Panc1 (cell line): ENCODE results near the gene CCAR1. TPM values are rescaled to one million over a fixed set of nuclear protein-coding genes. Genes with fewer than 3 reads are reported as not detected.

ENCODE experiments used
- ATAC-seq: fragments of 200-7000 bp; cut with Tn5 transposase; 2 replicates; pipeline ENCODE4 v1.9.1; 2020; ENCODE audit warnings: mild to moderate bottlenecking, moderate library complexity
- BruUV-seq: library from RNA; stranded (reverse); fragments of 400-500 nt; replicated peaks from 2 replicates; lab custom pipeline; 2021; lab: Mats Ljungman, UMichigan
- CTCF ChIA-PET: fragments of 300-600 bp; sonication (Branson Sonifier 250); formaldehyde crosslinking; loops from one replicate; lab custom pipeline; 2022; ENCODE audit warnings: antibody characterized with exemption; lab: Charles Lee
- POLR2A ChIA-PET: fragments of 300-600 bp; sonication (Branson Sonifier 250); formaldehyde crosslinking; loops from one replicate; lab custom pipeline; 2022; ENCODE audit warnings: antibody characterized with exemption; lab: Charles Lee
- DNase-seq: peaks from one replicate; pipeline ENCODE4 v3.0.0-alpha.2; 2010; ENCODE audit warnings: low read depth, low spot score
- H3K27ac ChIP-seq: 2 replicates; pipeline ENCODE4 v1.5.1; 2011; ENCODE audit warnings: mild to moderate bottlenecking, low read length, inconsistent platforms
- H3K27me3 ChIP-seq: fragments of 200-500 bp; sonication (Bioruptor generic); 2 replicates; pipeline ENCODE4 v1.6.0; 2014; ENCODE audit warnings: low read length, inconsistent platforms; ENCODE audit not compliant: control insufficient read depth, insufficient read depth
- H3K36me3 ChIP-seq: fragments of 200-500 bp; sonication (Bioruptor generic); 2 replicates; pipeline ENCODE4 v1.5.1; 2014; ENCODE audit warnings: inconsistent platforms, mild to moderate bottlenecking, low read length, moderate library complexity; ENCODE audit not compliant: control insufficient read depth, insufficient read depth
- H3K4me1 ChIP-seq: 2 replicates; pipeline ENCODE4 v1.5.1; 2011; ENCODE audit warnings: inconsistent platforms, mild to moderate bottlenecking, low read length, moderate library complexity; ENCODE audit not compliant: control insufficient read depth, insufficient read depth
- H3K4me3 ChIP-seq, 2 experiments: 2 replicates each; pipeline ENCODE4 v1.5.1; 2011 to 2012; ENCODE audit warnings: low read depth in 2 of 2, low read length in 2 of 2, mild to moderate bottlenecking in 2 of 2, inconsistent platforms in 1 of 2, moderate library complexity in 1 of 2
- H3K9me3 ChIP-seq: fragments of 200-500 bp; sonication (Bioruptor generic); 2 replicates; pipeline ENCODE4 v1.5.1; 2014; ENCODE audit warnings: low read depth, mild to moderate bottlenecking, inconsistent platforms, low read length, moderate library complexity; ENCODE audit not compliant: control insufficient read depth, insufficient read depth
- POLR2AphosphoS5 ChIP-seq: IDR thresholded peaks from 2 replicates; pipeline ENCODE4 v1.6.1; 2012; ENCODE audit warnings: mild to moderate bottlenecking, low read depth, low read length, moderate library complexity
- REST ChIP-seq, 2 experiments: IDR thresholded peaks; 2 replicates each; pipeline ENCODE4 v1.6.1; 2011 to 2012; ENCODE audit warnings: low read depth in 2 of 2, control low read depth in 1 of 2, low read length in 1 of 2, mild to moderate bottlenecking in 1 of 2, moderate library complexity in 1 of 2; ENCODE audit not compliant: insufficient read depth in 1 of 2
- SIN3A ChIP-seq: IDR thresholded peaks from 2 replicates; pipeline ENCODE4 v1.6.1; 2012; ENCODE audit warnings: low read depth, mild to moderate bottlenecking, low read length, moderate library complexity, borderline replicate concordance; ENCODE audit not compliant: insufficient read depth
- TCF7L2 ChIP-seq: IDR thresholded peaks from 2 replicates; pipeline ENCODE4 v1.6.1; 2011; ENCODE audit warnings: mild to moderate bottlenecking, low read depth, low read length, inconsistent platforms
- in situ Hi-C: cut with HindIII; loops from 2 replicates; pipeline ENCODE4 v1.10.0; 2016; ENCODE audit warnings: low sequenced_read_pairs, low pct_unique_long_range_greater_than_20kb
- intact Hi-C: fragments of 100-400 bp; cut with micrococcal nuclease; formaldehyde crosslinking; loops from one replicate; pipeline ENCODE4 v1.10.0; 2022; ENCODE audit not compliant: unreplicated experiment
- total RNA-seq: library from RNA; stranded (reverse); gene quantifications from one replicate; pipeline ENCODE4 v1.2.1, GENCODE V29; 2021; ENCODE audit not compliant: unreplicated experiment
- TF ChIP-seq, protein P1 (sequence below): fragments of 450-650 bp; IDR thresholded peaks from 2 replicates; pipeline ENCODE4 v1.5.1; 2017; ENCODE audit warnings: mild to moderate bottlenecking

Gene CCAR1
- total RNA-seq, 1 experiment from 2014 or later = 102 TPM

DNA sequence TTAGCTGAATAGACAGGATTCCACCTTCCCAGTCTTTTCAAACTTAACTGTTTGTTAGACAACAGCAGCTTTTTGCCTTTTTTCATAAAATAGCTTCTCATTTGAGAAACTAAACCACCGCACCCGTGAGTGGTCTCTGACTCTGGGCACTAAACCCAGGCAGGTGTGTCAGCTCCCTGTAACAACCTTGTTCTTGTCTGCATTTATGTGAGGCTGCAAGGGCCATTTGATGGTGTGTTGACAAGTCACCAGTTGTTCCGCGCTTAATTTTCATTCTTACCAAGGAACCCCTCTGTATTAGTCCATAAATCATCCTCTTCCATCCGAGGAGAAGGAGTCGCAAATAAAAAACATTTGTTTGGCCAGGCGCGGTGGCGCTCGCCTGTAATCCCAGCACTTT, 107.8 kb downstream of the CCAR1 start:
- ChIA-PET POLR2A (no interaction called here), CTCF (interaction anchor here (0.6 kb wide), 1 partner anchor 278 kb away, joined by 3 read pairs; no protein-coding TSS in a partner anchor)
- in situ Hi-C loops = no loop called here

GRCh38 chr10:68829521-68829920, 108.5 kb downstream of the CCAR1 start:
- in situ Hi-C loops = no loop called here
- Histone ChIP-seq H3K4me3 (no peak overlapping the region), H3K4me1 (peaks cover 7% of the 10 kb centered on the region; the same call in 1 of the 2 replicates), H3K27ac (no peak overlapping the region), H3K36me3 (no peaks in the 10 kb centered on the region), H3K27me3 (no peaks in the 10 kb centered on the region), H3K9me3 (no peaks in the 10 kb centered on the region)
- intact Hi-C loops = no loop called here
- BruUV-seq = no TSS peak
- ChIA-PET CTCF (no interaction called here), POLR2A (interaction anchor here (0.6 to 0.7 kb wide), 2 partner anchors 18 to 34 kb away, joined by 3 to 6 read pairs; no protein-coding TSS in a partner anchor)
- no peak for ATAC-seq
- TF ChIP-seq REST (IDR thresholded peaks at IDR 0.05; ENCODE audit: insufficient read depth in 1 of 2, low read depth in 2 of 2, low read length in 1 of 2) (no peak), TCF7L2 (no peak), SIN3A (no peak), POLR2AphosphoS5 (no peak)
- TF ChIP-seq, protein P1, sequence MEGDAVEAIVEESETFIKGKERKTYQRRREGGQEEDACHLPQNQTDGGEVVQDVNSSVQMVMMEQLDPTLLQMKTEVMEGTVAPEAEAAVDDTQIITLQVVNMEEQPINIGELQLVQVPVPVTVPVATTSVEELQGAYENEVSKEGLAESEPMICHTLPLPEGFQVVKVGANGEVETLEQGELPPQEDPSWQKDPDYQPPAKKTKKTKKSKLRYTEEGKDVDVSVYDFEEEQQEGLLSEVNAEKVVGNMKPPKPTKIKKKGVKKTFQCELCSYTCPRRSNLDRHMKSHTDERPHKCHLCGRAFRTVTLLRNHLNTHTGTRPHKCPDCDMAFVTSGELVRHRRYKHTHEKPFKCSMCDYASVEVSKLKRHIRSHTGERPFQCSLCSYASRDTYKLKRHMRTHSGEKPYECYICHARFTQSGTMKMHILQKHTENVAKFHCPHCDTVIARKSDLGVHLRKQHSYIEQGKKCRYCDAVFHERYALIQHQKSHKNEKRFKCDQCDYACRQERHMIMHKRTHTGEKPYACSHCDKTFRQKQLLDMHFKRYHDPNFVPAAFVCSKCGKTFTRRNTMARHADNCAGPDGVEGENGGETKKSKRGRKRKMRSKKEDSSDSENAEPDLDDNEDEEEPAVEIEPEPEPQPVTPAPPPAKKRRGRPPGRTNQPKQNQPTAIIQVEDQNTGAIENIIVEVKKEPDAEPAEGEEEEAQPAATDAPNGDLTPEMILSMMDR = no peak
- DNase-seq = no peak

More for the DNA sequence above, 107.8 kb downstream of the CCAR1 start:
- DNase-seq (no peak), ATAC-seq (no peak)
- Histone ChIP-seq H3K4me3 (no peak overlapping the region), H3K4me1 (peaks cover 7% of the 10 kb centered on the region; the same call in 1 of the 2 replicates), H3K9me3 (no peaks in the 10 kb centered on the region), H3K36me3 (no peaks in the 10 kb centered on the region), H3K27ac (no peak overlapping the region), H3K27me3 (no peaks in the 10 kb centered on the region)
- intact Hi-C loops = no loop called here
- TF ChIP-seq POLR2AphosphoS5 (no peak), REST (IDR thresholded peaks at IDR 0.05; ENCODE audit: insufficient read depth in 1 of 2, low read depth in 2 of 2, low read length in 1 of 2) (no peak), SIN3A (no peak), TCF7L2 (no peak)
- TF ChIP-seq, protein P1 = no peak
- BruUV-seq = TSS peak; percentile 68
